GM18870 (cell line): Measurements from ENCODE around the gene PLCH2.

ENCODE experiments used
- ATAC-seq: cut with Tn5 transposase; IDR thresholded peaks from one replicate; pipeline ENCODE4 v1.9.1; 2021; ENCODE audit warnings: moderate library complexity; ENCODE audit not compliant: unreplicated experiment

Gene PLCH2

GRCh38 chr1:2460996-2461751 lies 14.9 kb upstream of the PLCH2 start:
- no peak for ATAC-seq

GRCh38 chr1:2462819-2463218 lies 13.3 kb upstream of the PLCH2 start:
- ATAC-seq, result no peak

GRCh38 chr1:2463396-2463795 lies 12.7 kb upstream of the PLCH2 start:
- no peak for ATAC-seq

GRCh38 chr1:2465371-2466269 lies 10.5 kb upstream of the PLCH2 start:
- ATAC-seq, result no peak

- no peak for ATAC-seq
These were observed 9.8 kb upstream of the PLCH2 start for GRCh38 chr1:2466270-2466665.

GRCh38 chr1:2466958-2467554 lies 9.0 kb upstream of the PLCH2 start:
- ATAC-seq, result no peak

- no peak for ATAC-seq
These were observed 8.0 kb upstream of the PLCH2 start for GRCh38 chr1:2468041-2468472.

- ATAC-seq, result no peak
These were observed 7.5 kb upstream of the PLCH2 start for GRCh38 chr1:2468540-2468939.

GRCh38 chr1:2469103-2469940 lies 6.8 kb upstream of the PLCH2 start:
- no peak for ATAC-seq

- ATAC-seq, result no peak
These were observed 5.6 kb upstream of the PLCH2 start for GRCh38 chr1:2470290-2471158.

- no peak for ATAC-seq
These were observed 5.0 kb upstream of the PLCH2 start for GRCh38 chr1:2471159-2471471.

- no peak for ATAC-seq
These were observed 4.5 kb upstream of the PLCH2 start for GRCh38 chr1:2471587-2472001.

- ATAC-seq, result no peak
These were observed 4.0 kb upstream of the PLCH2 start for GRCh38 chr1:2472109-2472508.

- no peak for ATAC-seq
These were observed 3.4 kb upstream of the PLCH2 start for GRCh38 chr1:2472561-2473177.

GRCh38 chr1:2473198-2473597 lies 2.9 kb upstream of the PLCH2 start:
- ATAC-seq, result no peak

- ATAC-seq, result no peak
These were observed 1.8 kb upstream of the PLCH2 start for GRCh38 chr1:2474104-2474844.

GRCh38 chr1:2474933-2475371 lies 1.1 kb upstream of the PLCH2 start:
- no peak for ATAC-seq

GRCh38 chr1:2475571-2475970 lies 518 bp upstream of the PLCH2 start:
- ATAC-seq, result no peak

GRCh38 chr1:2477309-2477708 lies 1.2 kb downstream of the PLCH2 start:
- no peak for ATAC-seq
